GM12891 (cell line): ENCODE data around the gene SLC16A3.

Experiments
- POLR2A ChIP-seq: IDR thresholded peaks from 2 replicates; pipeline ENCODE4 v1.6.1; 2011; ENCODE audit warnings: low read depth, low read length, control low read depth
- POLR2AphosphoS5 ChIP-seq: IDR thresholded peaks from 2 replicates; pipeline ENCODE4 v1.6.1; 2011; ENCODE audit warnings: low read depth, low read length, control low read depth
- POU2F2 ChIP-seq: IDR thresholded peaks from 2 replicates; pipeline ENCODE4 v1.6.1; 2011; ENCODE audit warnings: low read depth, mild to moderate bottlenecking, control low read depth, low read length, moderate library complexity
- SPI1 ChIP-seq: IDR thresholded peaks from 2 replicates; pipeline ENCODE4 v1.6.1; 2011; ENCODE audit warnings: low read depth, low read length, control low read depth
- TAF1 ChIP-seq: IDR thresholded peaks from 2 replicates; pipeline ENCODE4 v1.6.1; 2011; ENCODE audit warnings: low read depth, low read length, control low read depth

DNA sequence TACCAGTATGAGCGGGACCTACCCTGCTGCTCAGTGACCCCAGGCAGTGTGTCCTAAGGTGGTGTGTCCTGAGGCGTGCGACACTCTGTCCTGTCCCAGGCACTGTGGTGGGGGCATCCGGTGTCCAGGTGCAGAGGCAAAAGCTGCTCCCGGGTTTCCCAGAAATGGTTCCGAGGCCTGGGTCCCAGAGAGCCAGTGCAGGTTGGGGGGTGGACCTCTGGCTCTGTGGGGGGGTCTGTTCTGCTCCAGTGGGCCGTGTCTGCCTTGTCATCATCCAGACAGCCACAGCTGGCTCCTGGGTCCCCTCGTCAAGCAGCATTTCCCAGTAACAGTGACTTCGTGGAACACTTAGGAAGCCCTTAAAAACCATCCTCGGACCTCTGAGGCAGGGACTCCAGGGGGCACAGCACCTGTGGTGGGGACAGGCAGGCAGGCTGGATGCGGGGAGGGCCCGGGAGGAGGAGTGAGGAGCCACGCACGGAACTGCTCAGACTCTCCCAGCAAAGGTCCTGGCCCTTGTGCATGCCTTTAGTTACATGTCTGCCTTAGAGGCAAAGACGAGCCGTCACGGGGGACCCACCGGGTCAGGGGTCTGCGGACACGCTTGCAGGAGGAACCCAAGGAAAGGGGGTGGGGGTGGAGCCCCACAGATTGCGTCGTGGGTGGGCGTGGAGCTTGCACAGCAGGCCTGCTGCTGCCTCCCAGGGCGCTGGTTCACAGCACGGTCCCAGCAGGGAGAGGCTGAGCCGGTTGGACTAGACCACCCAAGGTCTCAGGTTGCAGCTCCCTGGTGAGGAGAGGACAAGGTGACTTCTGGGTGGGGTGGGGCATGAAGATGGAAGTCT is 5.6 kb downstream of the SLC16A3 start:
- TF ChIP-seq POLR2A = no peak
- TF ChIP-seq POLR2AphosphoS5 = no peak
- no peak for TF ChIP-seq TAF1
- no peak for TF ChIP-seq SPI1
- no peak for TF ChIP-seq POU2F2
